Fibroblast of pulmonary artery (primary cell): ENCODE measurements around the gene KATNB1.
"Not testable (repeated sequence)": the region's sequence is repeated elsewhere in the genome, so short reads cannot be mapped to it uniquely, and the experiment has no call there.

Experiments used
- DNase-seq: peaks from one replicate; pipeline ENCODE4 v3.0.0-alpha.2; 2010; ENCODE audit warnings: low read depth
- H3K4me3 ChIP-seq: replicated peaks from 2 replicates; pipeline ENCODE4 v1.5.1; 2011; ENCODE audit warnings: low read depth, mild to moderate bottlenecking, control low read depth, low read length, moderate library complexity
- CTCF ChIP-seq: IDR thresholded peaks from 2 replicates; pipeline ENCODE4 v1.5.1; 2011; ENCODE audit warnings: mild to moderate bottlenecking, control low read depth, low read length, inconsistent platforms; ENCODE audit errors: missing control alignments

The KATNB1 gene

GRCh38 chr16:57725151-57725550 lies 10.4 kb upstream of the KATNB1 start:
- TF ChIP-seq CTCF, result no peak
- no peak for DNase-seq

GRCh38 chr16:57725554-57725953 lies 10.0 kb upstream of the KATNB1 start:
- H3K4me3 ChIP-seq, result no peak overlapping the region
- TF ChIP-seq CTCF, result no peak

More at GRCh38 chr16:57725151-57725550, 10.4 kb upstream of the KATNB1 start:
- H3K4me3 ChIP-seq, result no peak overlapping the region

GRCh38 chr16:57725976-57726375 lies 9.6 kb upstream of the KATNB1 start:
- DNase-seq, result no peak
- TF ChIP-seq CTCF, result no peak
- H3K4me3 ChIP-seq, result no peak overlapping the region

More at GRCh38 chr16:57725554-57725953, 10.0 kb upstream of the KATNB1 start:
- DNase-seq, result no peak

GRCh38 chr16:57726433-57726947 lies 9.1 kb upstream of the KATNB1 start:
- no peak for DNase-seq
- no peak for TF ChIP-seq CTCF
- H3K4me3 ChIP-seq, result no peak overlapping the region

- peak; percentile 3 for TF ChIP-seq CTCF
- DNase-seq, result no peak
Measured at GRCh38 chr16:57727610-57728009, 8.0 kb upstream of the KATNB1 start.

GRCh38 chr16:57728336-57729181 lies 7.0 kb upstream of the KATNB1 start:
- no peak overlapping the region for H3K4me3 ChIP-seq
- no peak for TF ChIP-seq CTCF
- DNase-seq, result no peak

More at GRCh38 chr16:57727610-57728009, 8.0 kb upstream of the KATNB1 start:
- H3K4me3 ChIP-seq, result no peak overlapping the region

- H3K4me3 ChIP-seq, result no peak overlapping the region
- DNase-seq, result no peak
- TF ChIP-seq CTCF, result no peak
Measured at GRCh38 chr16:57729182-57729484, 6.4 kb upstream of the KATNB1 start.

GRCh38 chr16:57729852-57730251 lies 5.7 kb upstream of the KATNB1 start:
- DNase-seq, H3K4me3 ChIP-seq: not testable (repeated sequence)
